OCI-LY3 (cell line): Measurements from ENCODE around the gene GNPNAT1.

Experiments used
- H2AFZ ChIP-seq: fragments of 200-600, 300-600 bp; shearing (Covaris generic); 2 replicates; pipeline ENCODE4 v1.6.0; 2014; ENCODE audit warnings: antibody characterized with exemption, low read depth, low read length
- H3K27ac ChIP-seq: fragments of 200-600, 300-600 bp; sonication (generic); 2 replicates; pipeline ENCODE4 v1.5.1; 2014; ENCODE audit warnings: mild to moderate bottlenecking, low read length, moderate library complexity, mixed read lengths
- H3K27me3 ChIP-seq: fragments of 200-600, 300-600 bp; sonication (generic); 2 replicates; pipeline ENCODE4 v1.6.1; 2014; ENCODE audit warnings: low read depth, low read length, mixed read lengths
- H3K36me3 ChIP-seq: fragments of 200-600, 300-600 bp; sonication (generic); replicated peaks from 2 replicates; pipeline ENCODE3; 2014; ENCODE audit warnings: low read depth, low read length, mixed read lengths
- H3K4me1 ChIP-seq: fragments of 300-600, 200-600 bp; sonication (generic); 2 replicates; pipeline ENCODE4 v1.6.1; 2014; ENCODE audit warnings: low read length, mixed read lengths
- H3K4me2 ChIP-seq: fragments of 200-600, 300-600 bp; sonication (generic); 2 replicates; pipeline ENCODE4 v1.6.1; 2014; ENCODE audit warnings: low read length, mixed read lengths
- H3K4me3 ChIP-seq: fragments of 300-600, 200-600 bp; sonication (generic); 2 replicates; pipeline ENCODE4 v1.5.1; 2014; ENCODE audit warnings: antibody characterized with exemption, mild to moderate bottlenecking, low read length, moderate library complexity
- H3K79me2 ChIP-seq: fragments of 300-600, 200-600 bp; shearing (Covaris generic); 2 replicates; pipeline ENCODE4 v1.6.1; 2014; ENCODE audit warnings: mild to moderate bottlenecking, low read length, mixed read lengths
- H3K9ac ChIP-seq: fragments of 300-600, 200-600 bp; shearing (Covaris generic); 2 replicates; pipeline ENCODE4 v1.6.0; 2014; ENCODE audit warnings: mild to moderate bottlenecking, low read length, moderate library complexity
- H3K9me3 ChIP-seq: fragments of 200-600, 300-600 bp; shearing (Covaris generic); 2 replicates; pipeline ENCODE4 v1.6.1; 2014; ENCODE audit warnings: low read length, mixed read lengths; ENCODE audit not compliant: insufficient read depth
- H4K20me1 ChIP-seq: fragments of 200-600, 300-600 bp; sonication (generic); 2 replicates; pipeline ENCODE4 v1.6.1; 2016; ENCODE audit warnings: low read length, mixed read lengths; ENCODE audit not compliant: insufficient read depth
- EZH2phosphoT487 ChIP-seq: fragments of 200-600 bp; shearing (Covaris generic); IDR thresholded peaks from 2 replicates; pipeline ENCODE4 v1.6.1; 2018; ENCODE audit warnings: antibody characterized with exemption, mixed run types, low read depth
- TF ChIP-seq, protein P1 (sequence below): fragments of 200-600, 300-600 bp; sonication (generic); IDR thresholded peaks from 2 replicates; pipeline ENCODE4 v1.5.1; 2014; ENCODE audit warnings: antibody characterized with exemption, low read length, low read depth

The GNPNAT1 gene

DNA sequence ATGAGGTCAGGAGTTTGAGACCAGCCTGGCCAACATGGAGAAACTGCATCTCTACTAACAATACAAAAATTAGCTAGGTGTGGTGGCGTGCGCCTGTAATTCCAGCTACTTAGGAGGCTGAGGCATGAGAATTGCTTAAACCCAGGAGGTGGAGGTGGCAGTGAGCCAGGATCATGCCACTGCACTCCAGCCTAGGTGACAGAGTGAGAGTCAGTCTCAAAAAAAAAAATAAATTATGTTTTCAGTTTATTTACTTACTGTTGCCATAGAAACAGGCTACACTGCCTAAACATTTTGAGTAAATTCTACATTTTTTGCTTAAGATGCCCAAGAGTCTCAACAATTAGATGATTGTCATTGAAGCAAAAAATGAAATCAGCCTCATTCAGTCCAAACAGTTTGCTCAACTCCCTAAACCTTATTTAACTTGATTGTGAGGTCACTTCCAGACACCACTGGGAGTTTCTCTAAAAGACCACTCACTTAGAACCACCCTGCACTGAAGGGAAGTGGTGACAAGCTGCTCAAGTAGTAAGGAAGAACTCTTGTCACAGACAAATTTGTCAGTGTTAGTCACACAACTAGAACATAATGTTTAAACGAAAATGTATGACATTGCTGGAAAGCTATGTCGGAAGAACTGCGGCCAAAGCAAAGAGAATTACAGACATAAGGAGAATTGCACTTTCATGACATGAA is 9.8 kb upstream of the GNPNAT1 start:
- Histone ChIP-seq H4K20me1 (no peaks in the 10 kb centered on the region), H3K27ac (no peak overlapping the region), H3K36me3 (no peaks in the 10 kb centered on the region), H3K4me1 (no peaks in the 10 kb centered on the region), H3K4me3 (no peak overlapping the region), H3K9ac (no peak overlapping the region), H2AFZ (no peak overlapping the region), H3K27me3 (no peaks in the 10 kb centered on the region), H3K79me2 (no peaks in the 10 kb centered on the region), H3K9me3 (no peaks in the 10 kb centered on the region), H3K4me2 (no peak overlapping the region)
- TF ChIP-seq, protein P1, sequence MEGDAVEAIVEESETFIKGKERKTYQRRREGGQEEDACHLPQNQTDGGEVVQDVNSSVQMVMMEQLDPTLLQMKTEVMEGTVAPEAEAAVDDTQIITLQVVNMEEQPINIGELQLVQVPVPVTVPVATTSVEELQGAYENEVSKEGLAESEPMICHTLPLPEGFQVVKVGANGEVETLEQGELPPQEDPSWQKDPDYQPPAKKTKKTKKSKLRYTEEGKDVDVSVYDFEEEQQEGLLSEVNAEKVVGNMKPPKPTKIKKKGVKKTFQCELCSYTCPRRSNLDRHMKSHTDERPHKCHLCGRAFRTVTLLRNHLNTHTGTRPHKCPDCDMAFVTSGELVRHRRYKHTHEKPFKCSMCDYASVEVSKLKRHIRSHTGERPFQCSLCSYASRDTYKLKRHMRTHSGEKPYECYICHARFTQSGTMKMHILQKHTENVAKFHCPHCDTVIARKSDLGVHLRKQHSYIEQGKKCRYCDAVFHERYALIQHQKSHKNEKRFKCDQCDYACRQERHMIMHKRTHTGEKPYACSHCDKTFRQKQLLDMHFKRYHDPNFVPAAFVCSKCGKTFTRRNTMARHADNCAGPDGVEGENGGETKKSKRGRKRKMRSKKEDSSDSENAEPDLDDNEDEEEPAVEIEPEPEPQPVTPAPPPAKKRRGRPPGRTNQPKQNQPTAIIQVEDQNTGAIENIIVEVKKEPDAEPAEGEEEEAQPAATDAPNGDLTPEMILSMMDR: no peak
- TF ChIP-seq EZH2phosphoT487: no peak

DNA sequence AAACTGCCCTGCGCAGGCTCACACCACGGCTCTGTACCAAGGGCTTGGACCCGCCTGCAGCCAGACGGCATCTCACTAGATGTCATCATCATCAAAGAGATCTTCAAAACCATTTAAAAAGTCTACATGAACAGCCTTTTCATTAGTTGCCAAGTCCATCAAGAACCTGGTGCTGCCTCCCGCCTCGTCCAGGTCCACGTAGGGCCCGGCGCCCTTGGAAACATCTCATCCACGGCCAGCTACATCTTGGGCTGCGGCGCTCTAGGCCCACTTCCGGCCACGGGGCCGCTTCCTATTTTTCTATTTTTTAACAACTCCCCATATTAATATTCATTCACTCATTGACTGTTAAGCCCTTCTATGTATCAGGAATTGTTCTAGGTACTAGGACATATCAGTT is 7.4 kb upstream of the GNPNAT1 start:
- no peak overlapping the region for H2AFZ ChIP-seq
- H3K27me3 ChIP-seq: no peaks in the 10 kb centered on the region
- no peak overlapping the region for H3K9ac ChIP-seq
- no peaks in the 10 kb centered on the region for H3K9me3 ChIP-seq
- no peaks in the 10 kb centered on the region for H3K79me2 ChIP-seq
- H3K4me3 ChIP-seq: no peak overlapping the region
- TF ChIP-seq, protein P1: no peak
- TF ChIP-seq EZH2phosphoT487: no peak
- no peaks in the 10 kb centered on the region for H3K36me3 ChIP-seq
- no peak overlapping the region for H3K27ac ChIP-seq
- H3K4me2 ChIP-seq: no peak overlapping the region
- H4K20me1 ChIP-seq: no peaks in the 10 kb centered on the region
- no peaks in the 10 kb centered on the region for H3K4me1 ChIP-seq

DNA sequence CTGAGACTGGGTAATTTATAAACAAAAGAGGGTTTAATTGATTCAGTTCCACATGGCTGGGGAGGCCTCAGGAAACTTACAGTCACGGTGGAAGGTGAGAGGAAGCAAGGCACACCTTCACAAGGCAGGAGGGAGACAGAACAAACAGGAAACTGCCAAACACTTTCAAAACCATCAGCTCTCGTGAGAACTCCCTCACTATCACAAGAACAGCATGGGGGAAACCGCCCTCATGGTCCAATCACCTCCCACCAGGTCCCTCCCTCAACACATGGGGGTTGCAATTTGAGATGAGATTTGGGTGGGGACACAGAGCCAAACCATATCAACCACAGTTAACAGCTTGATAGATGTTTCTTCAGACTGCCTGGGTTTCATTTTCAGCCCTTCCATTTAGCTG is 6.2 kb upstream of the GNPNAT1 start:
- Histone ChIP-seq H3K27me3 (no peaks in the 10 kb centered on the region), H3K4me3 (no peak overlapping the region), H3K9me3 (no peaks in the 10 kb centered on the region), H4K20me1 (no peaks in the 10 kb centered on the region), H2AFZ (no peak overlapping the region), H3K36me3 (no peaks in the 10 kb centered on the region), H3K79me2 (no peaks in the 10 kb centered on the region), H3K27ac (no peak overlapping the region), H3K4me1 (no peaks in the 10 kb centered on the region), H3K4me2 (no peak overlapping the region), H3K9ac (no peak overlapping the region)
- TF ChIP-seq, protein P1: no peak
- no peak for TF ChIP-seq EZH2phosphoT487

DNA sequence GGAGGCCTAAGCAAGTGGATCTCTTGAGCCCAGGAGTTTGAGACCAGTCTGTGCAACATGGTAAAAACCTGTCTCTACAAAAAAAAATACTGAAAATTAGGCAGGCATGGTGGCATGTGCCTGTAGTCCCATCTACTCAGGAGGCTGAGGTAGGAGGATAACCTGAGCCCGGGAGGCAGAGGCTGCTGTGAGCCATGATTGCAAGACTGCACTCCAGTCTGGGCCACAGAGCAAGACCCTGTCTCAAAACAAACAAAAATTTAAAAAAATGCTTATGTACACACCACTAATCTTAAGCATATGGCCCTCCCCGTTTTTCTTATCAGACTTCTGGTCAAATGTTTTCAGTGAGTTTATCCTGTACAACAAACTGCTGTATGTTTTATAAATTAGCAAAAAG is 1.7 kb upstream of the GNPNAT1 start:
- H2AFZ ChIP-seq: no peak overlapping the region

More for the DNA sequence above, 1.7 kb upstream of the GNPNAT1 start:
- Histone ChIP-seq H3K9me3 (no peaks in the 10 kb centered on the region), H3K4me3 (no peak overlapping the region), H3K9ac (no peak overlapping the region), H3K36me3 (peaks cover 3% of the 10 kb centered on the region), H3K4me1 (peaks cover 11% of the 10 kb centered on the region), H4K20me1 (0 out of 2 replicates have a peak, but pooled peaks cover 3% of the 10 kb centered on the region), H3K27me3 (no peaks in the 10 kb centered on the region), H3K27ac (no peak overlapping the region), H3K4me2 (no peak overlapping the region), H3K79me2 (peaks cover 27% of the 10 kb centered on the region)
- TF ChIP-seq, protein P1: no peak
- no peak for TF ChIP-seq EZH2phosphoT487
